COR-L47 (cell line): ENCODE data around the gene CAPN3.

Experiments
- DNase-seq: peaks from one replicate; lab custom pipeline; 2025; lab: John Stamatoyannopoulos, UW

Gene CAPN3

GRCh38 chr15:42356851-42357250 is 2.5 kb upstream of the CAPN3 start:
- no peak for DNase-seq

GRCh38 chr15:42358141-42358540 is 1.2 kb upstream of the CAPN3 start:
- DNase-seq, result no peak

GRCh38 chr15:42359985-42360384 is 684 bp downstream of the CAPN3 start:
- DNase-seq, result no peak

DNA sequence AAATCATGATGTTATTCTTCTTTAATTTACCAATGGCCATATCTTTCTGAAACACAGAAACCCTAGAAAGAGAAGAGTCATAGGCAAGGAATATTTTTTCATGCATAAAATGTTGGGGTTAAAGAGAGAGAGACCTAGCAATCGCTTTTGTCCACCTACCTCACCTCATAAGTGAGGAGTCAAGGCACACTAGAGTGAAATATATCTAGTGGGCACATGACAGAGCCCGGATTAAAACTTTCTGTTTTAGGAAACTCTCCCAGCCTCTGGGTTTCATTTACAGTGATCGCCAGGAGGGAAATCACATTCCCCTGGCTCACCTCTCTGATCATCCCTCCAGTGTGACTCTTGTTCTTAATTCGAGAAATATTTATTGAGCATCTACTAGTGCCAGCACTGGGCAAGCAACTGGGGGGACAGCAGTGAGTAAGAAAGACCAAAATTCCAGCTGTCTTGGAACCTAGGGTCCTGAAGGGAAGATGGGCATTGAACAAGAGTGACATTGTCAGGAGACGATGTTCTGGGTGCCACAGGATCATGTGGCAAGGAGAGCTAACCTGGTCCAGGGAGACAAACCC is 1.3 kb downstream of the CAPN3 start:
- DNase-seq, result no peak

DNA sequence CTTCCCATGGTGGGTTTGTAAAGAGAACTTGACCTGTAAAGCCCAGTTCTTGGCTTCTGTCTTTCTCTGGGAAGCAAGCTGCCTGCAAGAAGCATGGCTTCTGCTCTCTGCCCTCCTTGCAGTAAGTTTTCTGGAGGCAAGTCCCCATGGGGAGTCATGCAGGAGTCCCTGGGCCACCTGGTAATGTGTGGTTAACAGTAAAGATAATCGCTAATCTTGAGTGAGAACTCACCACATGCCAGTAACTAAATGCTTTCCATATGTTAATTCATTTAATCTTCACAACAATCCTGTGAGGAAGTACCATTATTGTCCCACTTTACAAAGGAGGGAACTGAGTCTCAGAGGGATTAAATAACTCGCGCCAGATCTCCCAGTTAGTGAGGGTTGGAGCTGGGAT is 4.2 kb downstream of the CAPN3 start:
- no peak for DNase-seq

GRCh38 chr15:42363942-42364341 is 4.6 kb downstream of the CAPN3 start:
- no peak for DNase-seq

DNA sequence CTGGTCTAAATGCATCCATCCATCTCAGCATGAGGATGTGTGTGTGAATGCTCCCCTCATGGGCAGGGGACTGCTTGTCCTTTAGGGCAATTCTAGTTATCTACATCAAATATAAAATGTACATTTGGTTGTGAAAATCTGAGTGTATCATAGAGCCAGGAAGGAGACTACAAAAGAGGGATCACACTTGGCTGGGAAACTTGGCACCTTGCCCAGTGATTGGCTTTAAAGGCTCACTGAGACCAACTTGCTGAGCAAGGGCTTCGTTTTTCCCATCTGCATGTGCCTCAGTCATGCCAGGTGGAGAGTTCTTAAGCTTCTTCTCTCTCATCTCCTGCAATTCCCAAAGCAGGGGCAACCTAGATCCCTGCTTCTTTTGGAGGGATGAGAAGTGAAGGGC is 5.2 kb downstream of the CAPN3 start:
- peak; percentile 33 for DNase-seq

- DNase-seq, result no peak
Observed at GRCh38 chr15:42365921-42366550, 6.7 kb downstream of the CAPN3 start.

DNA sequence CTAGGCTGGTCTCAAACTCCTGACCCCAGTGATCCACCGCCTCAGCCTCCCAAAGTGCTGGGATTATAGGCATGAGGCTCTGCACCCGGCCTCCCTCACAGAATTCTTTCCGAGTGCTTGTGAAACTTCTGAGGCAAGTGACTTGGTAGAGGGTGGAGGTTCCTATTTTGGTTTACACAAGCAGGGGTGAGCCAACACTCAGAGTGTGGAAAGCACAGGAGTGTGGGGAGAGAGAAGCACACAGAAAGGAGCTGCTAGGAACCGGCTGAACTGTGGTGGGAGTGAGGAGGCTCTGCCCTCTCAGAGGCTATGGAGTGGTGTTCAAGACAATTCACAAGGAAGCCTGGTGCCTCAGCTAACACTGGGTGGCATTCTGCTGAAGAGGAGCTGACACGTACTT is 7.7 kb downstream of the CAPN3 start:
- DNase-seq, result no peak

DNA sequence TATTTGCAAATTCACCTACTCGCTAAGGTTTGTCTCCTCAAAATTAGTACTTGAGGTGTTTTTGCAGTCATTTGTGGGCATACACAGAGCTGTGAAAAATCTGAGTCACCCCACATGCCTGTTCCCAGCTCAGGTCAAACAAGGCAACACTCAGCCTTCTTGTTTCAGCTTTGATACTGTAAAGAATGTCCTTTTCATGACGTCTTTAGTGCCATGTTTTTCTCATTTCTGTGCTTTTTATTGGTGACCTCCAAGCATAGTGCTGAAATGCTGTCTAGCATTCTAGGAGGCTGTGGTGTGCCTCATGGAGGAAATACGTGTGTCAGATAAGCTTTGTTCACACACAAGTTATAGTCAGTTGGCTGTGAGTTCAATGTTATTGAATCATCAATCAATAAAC is 8.8 kb downstream of the CAPN3 start:
- no peak for DNase-seq

- DNase-seq, result no peak
Observed at GRCh38 chr15:42371096-42371495, 11.8 kb downstream of the CAPN3 start.

DNA sequence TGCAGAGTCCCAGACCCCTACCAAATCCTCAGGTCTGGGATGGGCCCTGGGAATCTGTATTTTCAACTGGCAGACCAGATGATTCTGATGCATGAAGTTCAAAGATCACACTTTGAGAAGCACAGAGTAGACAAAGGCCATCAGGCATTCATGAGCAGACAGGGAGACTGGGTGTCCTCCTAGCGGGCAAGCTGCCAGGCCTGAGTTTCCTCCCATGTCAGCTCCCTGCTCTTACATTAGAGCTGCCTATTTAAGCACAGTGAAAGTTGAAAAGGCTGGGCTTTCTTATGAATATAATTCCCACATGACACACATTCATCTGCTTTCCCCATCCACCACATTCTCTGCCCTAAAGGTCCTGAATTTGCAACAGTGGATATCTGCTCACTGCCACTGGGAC is 14.0 kb downstream of the CAPN3 start:
- DNase-seq, result no peak

- DNase-seq, result no peak
Observed at GRCh38 chr15:42373936-42374335, 14.6 kb downstream of the CAPN3 start.

- no peak for DNase-seq
Observed at GRCh38 chr15:42374810-42375209, 15.5 kb downstream of the CAPN3 start.

DNA sequence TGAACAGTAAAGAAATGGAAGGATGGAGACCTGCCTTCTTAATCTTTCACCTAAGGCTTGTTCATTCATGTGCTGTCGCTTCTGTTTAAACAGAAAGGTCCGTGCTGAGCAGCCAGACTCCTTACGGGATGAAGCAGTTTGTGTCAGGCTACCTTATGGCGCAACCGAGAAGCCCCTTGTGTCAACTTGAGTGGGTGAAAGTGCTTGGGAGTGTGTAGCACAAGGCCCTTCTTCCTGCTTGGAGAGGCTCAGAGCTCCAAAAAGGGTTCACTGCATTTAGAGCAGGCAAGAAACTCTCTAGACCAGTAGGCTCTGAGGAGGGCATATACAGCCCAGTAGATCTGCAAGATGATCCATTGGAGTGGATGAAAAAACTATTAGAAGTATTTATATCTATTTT is 16.0 kb downstream of the CAPN3 start:
- DNase-seq, result no peak

DNA sequence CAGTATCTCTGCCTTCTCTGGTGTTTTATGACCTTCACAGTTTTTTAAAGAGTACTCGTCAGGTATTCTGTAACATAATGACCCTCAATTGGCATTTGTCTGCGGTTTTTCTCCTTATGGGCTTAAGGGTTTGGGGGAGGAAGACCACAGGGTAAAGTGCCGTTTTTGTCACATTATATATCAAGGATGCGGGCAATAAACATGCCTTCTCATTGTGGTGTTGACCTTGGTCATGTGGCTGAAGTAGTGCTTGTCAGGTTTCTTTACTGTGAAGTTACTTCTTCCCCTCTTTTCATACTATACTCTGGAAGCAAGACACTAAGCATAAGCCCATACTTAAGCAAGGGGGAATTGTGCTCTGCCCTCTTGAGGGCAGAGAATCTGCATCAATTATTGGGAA is 16.6 kb downstream of the CAPN3 start:
- no peak for DNase-seq

GRCh38 chr15:42378011-42378410 is 18.7 kb downstream of the CAPN3 start:
- DNase-seq, result no peak

GRCh38 chr15:42384597-42384996 is 25.3 kb downstream of the CAPN3 start:
- no peak for DNase-seq

DNA sequence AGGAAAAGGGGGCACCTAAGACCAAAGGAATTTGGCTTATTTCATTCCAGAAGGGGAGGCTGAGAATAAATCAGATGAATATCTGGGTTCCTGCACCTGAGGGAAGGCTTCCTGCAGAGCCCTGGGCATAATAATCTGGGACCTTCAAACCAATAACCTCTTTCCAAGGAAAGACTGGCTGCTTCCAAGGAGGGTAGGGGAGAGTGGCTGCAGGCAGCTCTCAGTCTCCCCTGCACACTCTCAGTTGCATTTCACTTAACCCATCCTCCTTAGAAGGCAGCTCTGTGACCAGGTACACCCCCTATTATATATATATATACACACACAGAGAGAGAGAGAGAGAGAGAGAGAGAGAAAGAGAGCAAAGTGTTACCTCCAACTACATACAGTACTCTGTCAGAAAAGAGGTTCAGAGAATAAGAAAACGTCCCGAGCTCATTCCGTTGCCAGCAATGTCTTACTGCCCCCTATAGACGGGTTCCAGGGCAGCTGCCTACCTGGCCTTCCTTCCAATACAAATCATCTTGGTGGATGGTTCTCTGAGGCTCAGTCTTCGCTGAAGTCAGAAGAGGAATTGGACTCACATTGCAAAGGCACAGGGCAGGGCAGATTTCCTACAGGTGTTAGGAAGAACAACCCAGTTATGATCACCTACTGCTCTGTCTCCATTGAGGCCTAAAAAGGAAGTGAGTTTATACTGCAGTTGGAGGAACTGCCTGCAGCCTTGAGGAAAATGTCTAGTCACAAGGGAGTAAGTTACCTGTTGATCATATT is 26.1 kb downstream of the CAPN3 start:
- DNase-seq, result no peak

- no peak for DNase-seq
Observed at GRCh38 chr15:42385980-42386700, 26.8 kb downstream of the CAPN3 start.

DNA sequence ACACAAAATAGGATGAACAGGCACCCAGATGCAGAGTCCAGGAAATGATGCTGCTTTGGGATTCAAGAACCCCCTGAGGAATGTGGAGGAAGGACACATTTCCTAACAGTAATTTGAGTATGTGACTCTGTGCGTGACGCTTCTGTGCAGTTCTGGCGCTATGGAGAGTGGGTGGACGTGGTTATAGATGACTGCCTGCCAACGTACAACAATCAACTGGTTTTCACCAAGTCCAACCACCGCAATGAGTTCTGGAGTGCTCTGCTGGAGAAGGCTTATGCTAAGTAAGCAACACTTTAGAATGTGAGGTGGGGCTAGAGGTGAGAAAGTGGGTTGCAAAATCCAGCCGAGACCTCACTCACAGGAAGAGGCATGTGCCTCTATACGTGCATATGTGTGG is 28.3 kb downstream of the CAPN3 start:
- no peak for DNase-seq

GRCh38 chr15:42392309-42393024 is 33.2 kb downstream of the CAPN3 start:
- DNase-seq, result no peak
